GM21515 (cell line): ENCODE results near the gene PTBP3.

Source experiments
- ATAC-seq: cut with Tn5 transposase; IDR thresholded peaks from one replicate; pipeline ENCODE4 v1.9.1; 2021; ENCODE audit not compliant: unreplicated experiment

Gene PTBP3

GRCh38 chr9:112173489-112174221 is 159.8 kb downstream of the PTBP3 start:
- ATAC-seq: no peak

DNA sequence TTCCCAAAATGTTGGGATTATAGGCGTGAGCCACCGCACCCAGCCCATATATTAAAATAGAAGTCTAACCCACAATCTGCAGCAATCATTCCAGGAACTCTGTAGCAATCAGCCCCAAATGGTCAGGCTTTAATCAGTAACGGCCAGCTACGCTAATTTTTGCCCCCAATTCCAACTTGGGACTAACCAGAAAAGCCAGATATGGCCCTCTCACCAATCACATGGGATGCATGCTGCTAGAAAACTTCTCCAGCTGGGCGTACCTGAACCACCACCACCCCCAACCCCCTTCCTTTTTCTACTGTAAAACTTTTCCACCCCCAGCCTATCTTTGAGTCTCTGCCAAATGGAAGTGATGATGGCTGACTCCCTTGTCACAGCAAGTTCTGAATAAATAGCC is 162.5 kb downstream of the PTBP3 start:
- ATAC-seq: no peak

DNA sequence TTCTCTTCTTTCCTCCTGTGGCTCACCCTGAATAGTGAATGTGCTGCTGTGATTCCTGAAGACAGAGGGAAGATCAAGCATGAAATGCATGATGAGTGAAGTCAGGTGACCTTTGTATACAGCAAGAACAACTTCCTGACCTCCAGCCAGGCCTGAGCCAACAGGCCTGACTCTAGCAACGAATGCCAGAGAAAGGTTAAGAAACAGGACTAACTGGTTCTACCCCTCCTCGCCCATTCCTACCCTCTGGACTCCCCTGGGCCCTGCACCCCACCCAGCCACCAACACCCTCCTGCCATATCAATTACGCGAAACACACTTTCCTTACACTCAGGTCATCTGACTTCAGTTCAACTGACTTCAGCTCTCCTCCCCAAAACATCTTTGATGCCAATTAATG is 163.2 kb downstream of the PTBP3 start:
- ATAC-seq: no peak

GRCh38 chr9:112169368-112169767 is 164.1 kb downstream of the PTBP3 start:
- no peak for ATAC-seq

DNA sequence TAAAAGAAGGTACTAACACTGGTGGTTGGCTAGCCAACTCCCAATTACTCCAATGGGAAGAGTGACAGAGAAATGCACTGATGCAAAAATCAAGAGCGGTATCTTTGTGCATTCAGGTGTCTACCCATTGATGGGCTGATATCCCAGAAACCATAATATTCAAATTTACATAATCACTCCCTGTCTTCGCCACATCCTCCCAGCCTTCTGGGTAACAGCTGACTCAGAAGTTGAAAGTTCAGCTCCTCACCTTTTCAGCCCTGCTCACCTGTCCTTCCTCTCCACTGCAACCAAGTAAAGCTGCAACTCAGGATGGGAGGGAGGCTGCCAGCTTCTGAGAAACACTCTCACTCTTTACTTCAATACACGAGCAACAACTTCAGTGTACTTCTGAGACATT is 165.2 kb downstream of the PTBP3 start:
- ATAC-seq: no peak
